ENCODE results near the gene UFC1. TPM values are rescaled to one million over a fixed set of nuclear protein-coding genes. Genes with fewer than 3 reads are reported as not detected.

The UFC1 gene
- total and polyA plus RNA-seq, 2 of the 13 experiments (the other 11 are each of a cell fraction or from before 2014, with no cell fraction given), result 72.8 to 85.2 TPM

DNA sequence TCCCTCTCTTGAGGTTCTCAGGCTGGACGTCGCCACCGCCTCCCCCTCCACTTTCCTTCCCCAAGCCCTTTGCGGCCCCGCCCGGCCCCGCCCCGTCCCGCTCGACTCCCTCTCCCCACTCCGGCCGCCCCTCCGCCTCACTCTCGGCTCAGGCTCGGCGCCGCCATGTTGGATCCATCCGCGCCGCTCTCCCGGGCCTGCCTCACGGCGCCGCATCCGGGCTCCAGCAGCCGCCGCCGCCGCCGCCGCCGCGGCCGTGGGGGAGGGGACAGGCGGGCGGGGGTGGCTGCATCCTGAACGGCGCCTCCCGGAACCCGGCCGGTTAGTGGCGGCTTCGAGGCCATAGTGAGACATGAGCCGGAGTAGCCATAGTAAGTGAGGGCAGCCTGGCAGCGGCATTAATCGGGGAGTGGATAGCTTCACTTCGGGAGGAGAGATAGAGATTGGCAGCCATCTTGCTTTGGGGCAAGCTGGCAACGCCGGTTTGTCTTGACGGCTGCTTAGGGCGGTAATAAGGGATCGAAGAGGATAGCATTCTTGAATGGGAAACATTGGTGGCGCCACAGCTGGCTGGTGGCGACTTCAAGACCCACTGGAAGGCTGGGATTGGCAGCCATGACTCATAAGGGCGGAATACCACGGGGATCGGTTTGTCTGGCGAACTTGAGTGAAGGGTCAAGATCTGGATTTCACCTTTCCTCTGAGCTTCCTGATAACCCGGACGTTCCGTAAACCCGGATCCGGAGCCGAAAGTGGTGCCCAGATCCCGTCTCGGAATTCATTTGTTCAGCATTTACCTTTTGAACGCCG, 21.2 kb upstream of the UFC1 start, which contains the start of gene DEDD (continued):
- TF ChIP-seq EHMT2 (IDR thresholded peaks at IDR 0.05; ENCODE audit: borderline replicate concordance, low read depth, low read length), result peak; percentile 37; the same call in 1 of the 2 replicates
- peak; percentile 92 for TF ChIP-seq GABPB1 (CRISPR knock-in tag; IDR thresholded peaks at IDR 0.05)
- TF ChIP-seq, protein P1, sequence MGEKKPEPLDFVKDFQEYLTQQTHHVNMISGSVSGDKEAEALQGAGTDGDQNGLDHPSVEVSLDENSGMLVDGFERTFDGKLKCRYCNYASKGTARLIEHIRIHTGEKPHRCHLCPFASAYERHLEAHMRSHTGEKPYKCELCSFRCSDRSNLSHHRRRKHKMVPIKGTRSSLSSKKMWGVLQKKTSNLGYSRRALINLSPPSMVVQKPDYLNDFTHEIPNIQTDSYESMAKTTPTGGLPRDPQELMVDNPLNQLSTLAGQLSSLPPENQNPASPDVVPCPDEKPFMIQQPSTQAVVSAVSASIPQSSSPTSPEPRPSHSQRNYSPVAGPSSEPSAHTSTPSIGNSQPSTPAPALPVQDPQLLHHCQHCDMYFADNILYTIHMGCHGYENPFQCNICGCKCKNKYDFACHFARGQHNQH (CRISPR knock-in tag; IDR thresholded peaks at IDR 0.05), result no peak
- TF ChIP-seq ZSCAN29 (CRISPR knock-in tag; conservative IDR thresholded peaks at IDR 0.05), result peak; percentile 88; the same call in 1 of the 2 replicates
- TF ChIP-seq ARHGAP35 (CRISPR knock-in tag; IDR thresholded peaks at IDR 0.05; ENCODE audit: borderline replicate concordance), result no peak
- TF ChIP-seq GABPA (IDR thresholded peaks at IDR 0.05; ENCODE audit: low read depth, low read length), result peak; percentile 63
- peak; percentile 85 for TF ChIP-seq GABPA (CRISPR knock-in tag; IDR thresholded peaks at IDR 0.05; ENCODE audit: low read depth)
- 0 out of 2 replicates have a peak, but pooled peaks have one; percentile 13 for TF ChIP-seq ONECUT2 (CRISPR knock-in tag; IDR thresholded peaks at IDR 0.05)
- peak; percentile 54; the same call in 1 of the 2 replicates for TF ChIP-seq ZNF547 (CRISPR knock-in tag; IDR thresholded peaks at IDR 0.05)
- TF ChIP-seq DMAP1 (CRISPR knock-in tag; IDR thresholded peaks at IDR 0.05), result no peak
- TF ChIP-seq, protein P2, sequence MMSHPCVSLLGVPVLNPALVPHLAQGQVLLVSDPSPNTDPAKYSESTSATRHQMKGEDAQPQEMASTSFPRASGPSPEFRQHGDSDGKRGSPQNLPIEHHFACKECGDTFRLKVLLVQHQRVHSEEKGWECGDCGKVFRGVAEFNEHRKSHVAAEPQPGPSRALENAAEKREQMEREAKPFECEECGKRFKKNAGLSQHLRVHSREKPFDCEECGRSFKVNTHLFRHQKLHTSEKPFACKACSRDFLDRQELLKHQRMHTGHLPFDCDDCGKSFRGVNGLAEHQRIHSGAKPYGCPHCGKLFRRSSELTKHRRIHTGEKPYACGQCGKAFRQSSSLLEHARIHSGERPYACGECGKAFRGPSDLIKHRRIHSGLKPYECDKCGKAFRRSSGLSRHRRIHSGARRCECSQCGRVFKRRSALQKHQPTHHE (CRISPR knock-in tag; IDR thresholded peaks at IDR 0.05; ENCODE audit: borderline replicate concordance), result 0 out of 2 replicates have a peak, but pooled peaks have one; percentile 28
- TF ChIP-seq, protein P3, sequence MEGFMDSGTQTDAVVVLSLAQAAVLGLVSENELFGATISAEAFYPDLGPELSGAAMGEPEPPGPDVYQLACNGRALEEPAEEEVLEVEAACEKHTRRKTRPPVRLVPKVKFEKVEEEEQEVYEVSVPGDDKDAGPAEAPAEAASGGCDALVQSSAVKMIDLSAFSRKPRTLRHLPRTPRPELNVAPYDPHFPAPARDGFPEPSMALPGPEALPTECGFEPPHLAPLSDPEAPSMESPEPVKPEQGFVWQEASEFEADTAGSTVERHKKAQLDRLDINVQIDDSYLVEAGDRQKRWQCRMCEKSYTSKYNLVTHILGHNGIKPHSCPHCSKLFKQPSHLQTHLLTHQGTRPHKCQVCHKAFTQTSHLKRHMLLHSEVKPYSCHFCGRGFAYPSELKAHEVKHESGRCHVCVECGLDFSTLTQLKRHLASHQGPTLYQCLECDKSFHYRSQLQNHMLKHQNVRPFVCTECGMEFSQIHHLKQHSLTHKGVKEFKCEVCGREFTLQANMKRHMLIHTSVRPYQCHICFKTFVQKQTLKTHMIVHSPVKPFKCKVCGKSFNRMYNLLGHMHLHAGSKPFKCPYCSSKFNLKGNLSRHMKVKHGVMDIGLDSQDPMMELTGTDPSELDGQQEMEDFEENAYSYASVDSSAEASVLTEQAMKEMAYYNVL (CRISPR knock-in tag; IDR thresholded peaks at IDR 0.05; ENCODE audit: borderline replicate concordance), result 0 out of 2 replicates have a peak, but pooled peaks have one; percentile 10
- TF ChIP-seq ZSCAN31 (CRISPR knock-in tag; IDR thresholded peaks at IDR 0.05; ENCODE audit: low read depth), result peak; percentile 74
- TF ChIP-seq, protein P4, sequence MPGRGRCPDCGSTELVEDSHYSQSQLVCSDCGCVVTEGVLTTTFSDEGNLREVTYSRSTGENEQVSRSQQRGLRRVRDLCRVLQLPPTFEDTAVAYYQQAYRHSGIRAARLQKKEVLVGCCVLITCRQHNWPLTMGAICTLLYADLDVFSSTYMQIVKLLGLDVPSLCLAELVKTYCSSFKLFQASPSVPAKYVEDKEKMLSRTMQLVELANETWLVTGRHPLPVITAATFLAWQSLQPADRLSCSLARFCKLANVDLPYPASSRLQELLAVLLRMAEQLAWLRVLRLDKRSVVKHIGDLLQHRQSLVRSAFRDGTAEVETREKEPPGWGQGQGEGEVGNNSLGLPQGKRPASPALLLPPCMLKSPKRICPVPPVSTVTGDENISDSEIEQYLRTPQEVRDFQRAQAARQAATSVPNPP (CRISPR knock-in tag; IDR thresholded peaks at IDR 0.05), result peak; percentile 35; the same call in 1 of the 2 replicates
- TF ChIP-seq, protein P5, sequence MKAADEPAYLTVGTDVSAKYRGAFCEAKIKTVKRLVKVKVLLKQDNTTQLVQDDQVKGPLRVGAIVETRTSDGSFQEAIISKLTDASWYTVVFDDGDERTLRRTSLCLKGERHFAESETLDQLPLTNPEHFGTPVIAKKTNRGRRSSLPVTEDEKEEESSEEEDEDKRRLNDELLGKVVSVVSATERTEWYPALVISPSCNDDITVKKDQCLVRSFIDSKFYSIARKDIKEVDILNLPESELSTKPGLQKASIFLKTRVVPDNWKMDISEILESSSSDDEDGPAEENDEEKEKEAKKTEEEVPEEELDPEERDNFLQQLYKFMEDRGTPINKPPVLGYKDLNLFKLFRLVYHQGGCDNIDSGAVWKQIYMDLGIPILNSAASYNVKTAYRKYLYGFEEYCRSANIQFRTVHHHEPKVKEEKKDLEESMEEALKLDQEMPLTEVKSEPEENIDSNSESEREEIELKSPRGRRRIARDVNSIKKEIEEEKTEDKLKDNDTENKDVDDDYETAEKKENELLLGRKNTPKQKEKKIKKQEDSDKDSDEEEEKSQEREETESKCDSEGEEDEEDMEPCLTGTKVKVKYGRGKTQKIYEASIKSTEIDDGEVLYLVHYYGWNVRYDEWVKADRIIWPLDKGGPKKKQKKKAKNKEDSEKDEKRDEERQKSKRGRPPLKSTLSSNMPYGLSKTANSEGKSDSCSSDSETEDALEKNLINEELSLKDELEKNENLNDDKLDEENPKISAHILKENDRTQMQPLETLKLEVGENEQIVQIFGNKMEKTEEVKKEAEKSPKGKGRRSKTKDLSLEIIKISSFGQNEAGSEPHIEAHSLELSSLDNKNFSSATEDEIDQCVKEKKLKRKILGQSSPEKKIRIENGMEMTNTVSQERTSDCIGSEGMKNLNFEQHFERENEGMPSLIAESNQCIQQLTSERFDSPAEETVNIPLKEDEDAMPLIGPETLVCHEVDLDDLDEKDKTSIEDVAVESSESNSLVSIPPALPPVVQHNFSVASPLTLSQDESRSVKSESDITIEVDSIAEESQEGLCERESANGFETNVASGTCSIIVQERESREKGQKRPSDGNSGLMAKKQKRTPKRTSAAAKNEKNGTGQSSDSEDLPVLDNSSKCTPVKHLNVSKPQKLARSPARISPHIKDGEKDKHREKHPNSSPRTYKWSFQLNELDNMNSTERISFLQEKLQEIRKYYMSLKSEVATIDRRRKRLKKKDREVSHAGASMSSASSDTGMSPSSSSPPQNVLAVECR (CRISPR knock-in tag; IDR thresholded peaks at IDR 0.05; ENCODE audit: borderline replicate concordance), result peak; percentile 40; the same call in 1 of the 2 replicates
- TF ChIP-seq TOPORS (CRISPR knock-in tag; IDR thresholded peaks at IDR 0.05), result peak; percentile 29; the same call in 1 of the 2 replicates
- TF ChIP-seq NAIF1 (CRISPR knock-in tag; IDR thresholded peaks at IDR 0.05; ENCODE audit: borderline replicate concordance), result 0 out of 2 replicates have a peak, but pooled peaks have one; percentile 11
- 0 out of 2 replicates have a peak, but pooled peaks have one; percentile 19 for TF ChIP-seq ZNF350 (CRISPR knock-in tag; IDR thresholded peaks at IDR 0.05; ENCODE audit: borderline replicate concordance, low read depth)

Measured in HepG2 (cell line).